ENCODE results near the gene SCYGR8. TPM values are rescaled to one million over a fixed set of nuclear protein-coding genes. Genes with fewer than 3 reads are reported as not detected.

SCYGR8 gene
- total RNA-seq, 2 donors from 2014 or later: not detected

DNA sequence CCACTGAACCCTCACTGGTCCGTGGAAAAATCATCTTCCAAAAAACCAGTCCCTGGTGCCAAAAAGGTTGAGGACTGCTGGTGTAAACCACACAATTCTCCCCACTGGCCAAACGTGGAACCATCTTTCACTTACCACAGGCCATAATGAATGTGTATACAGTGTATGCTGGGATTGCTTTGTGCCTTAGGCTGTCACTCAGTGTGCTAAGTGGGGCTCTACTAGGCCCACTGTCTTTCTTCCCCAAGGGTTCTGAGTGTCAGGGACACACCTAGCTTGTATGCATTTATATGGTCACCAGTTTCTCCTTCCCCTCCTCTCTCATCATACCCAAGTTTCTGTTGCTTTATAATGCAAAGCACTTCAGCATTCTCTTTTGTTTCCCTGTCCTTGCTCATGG lies 27.2 kb downstream of the SCYGR8 start:
- Histone ChIP-seq H3K4me3 (no peak overlapping the region), H3K36me3 (no peaks in the 10 kb centered on the region), H3K27ac (no peak overlapping the region), H3K9me3 (no peaks in the 10 kb centered on the region), H3K4me1 (ENCODE audit: control insufficient read depth in 1 of 2, low read depth in 2 of 2) (no peaks in the 10 kb centered on the region), H3K27me3 (replicated peaks; ENCODE audit: insufficient read depth) (no peaks in the 10 kb centered on the region)
- no peak for TF ChIP-seq CTCF (IDR thresholded peaks at IDR 0.05)
- ATAC-seq (ENCODE audit: insufficient number of reproducible peaks, low FRiP score, low read depth) (no peak), DNase-seq (ENCODE audit: low spot score) (no peak)

DNA sequence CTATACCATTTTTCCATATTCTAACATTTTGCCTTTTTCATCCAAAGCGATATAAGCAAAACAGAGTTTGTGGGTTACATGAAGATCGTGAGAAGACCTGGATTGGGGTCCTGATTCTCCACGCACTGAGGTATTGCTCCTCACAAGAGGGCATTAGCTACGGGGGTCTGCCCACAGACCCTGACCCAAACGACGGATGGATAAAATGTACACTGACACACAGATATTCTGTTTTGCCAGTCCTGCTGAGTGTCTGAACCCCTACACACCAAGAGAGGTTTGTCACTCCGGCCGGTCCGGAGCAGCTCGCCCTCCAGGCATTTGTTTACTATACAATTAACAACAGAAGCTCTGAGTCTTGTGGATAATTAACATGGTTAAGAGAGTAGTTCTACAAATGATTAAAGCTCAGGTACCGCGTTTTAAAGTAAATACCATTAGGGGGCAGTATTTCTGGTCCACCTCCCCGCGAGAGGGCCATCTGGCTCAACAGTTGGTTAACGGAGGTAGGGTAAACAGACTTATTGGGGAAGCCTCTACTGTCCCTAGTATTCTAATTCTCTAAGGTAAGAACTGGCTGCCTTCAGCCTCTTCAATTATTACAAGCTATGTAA lies 28.4 kb downstream of the SCYGR8 start:
- H3K4me3 ChIP-seq: no peak overlapping the region
- no peak for ATAC-seq (ENCODE audit: insufficient number of reproducible peaks, low FRiP score, low read depth)
- TF ChIP-seq CTCF (IDR thresholded peaks at IDR 0.05): no peak
- H3K4me1 ChIP-seq (ENCODE audit: control insufficient read depth in 1 of 2, low read depth in 2 of 2): no peaks in the 10 kb centered on the region
- no peaks in the 10 kb centered on the region for H3K9me3 ChIP-seq
- H3K27me3 ChIP-seq (replicated peaks; ENCODE audit: insufficient read depth): no peaks in the 10 kb centered on the region
- no peak for DNase-seq (ENCODE audit: low spot score)
- H3K36me3 ChIP-seq: no peaks in the 10 kb centered on the region
- no peak overlapping the region for H3K27ac ChIP-seq

DNA sequence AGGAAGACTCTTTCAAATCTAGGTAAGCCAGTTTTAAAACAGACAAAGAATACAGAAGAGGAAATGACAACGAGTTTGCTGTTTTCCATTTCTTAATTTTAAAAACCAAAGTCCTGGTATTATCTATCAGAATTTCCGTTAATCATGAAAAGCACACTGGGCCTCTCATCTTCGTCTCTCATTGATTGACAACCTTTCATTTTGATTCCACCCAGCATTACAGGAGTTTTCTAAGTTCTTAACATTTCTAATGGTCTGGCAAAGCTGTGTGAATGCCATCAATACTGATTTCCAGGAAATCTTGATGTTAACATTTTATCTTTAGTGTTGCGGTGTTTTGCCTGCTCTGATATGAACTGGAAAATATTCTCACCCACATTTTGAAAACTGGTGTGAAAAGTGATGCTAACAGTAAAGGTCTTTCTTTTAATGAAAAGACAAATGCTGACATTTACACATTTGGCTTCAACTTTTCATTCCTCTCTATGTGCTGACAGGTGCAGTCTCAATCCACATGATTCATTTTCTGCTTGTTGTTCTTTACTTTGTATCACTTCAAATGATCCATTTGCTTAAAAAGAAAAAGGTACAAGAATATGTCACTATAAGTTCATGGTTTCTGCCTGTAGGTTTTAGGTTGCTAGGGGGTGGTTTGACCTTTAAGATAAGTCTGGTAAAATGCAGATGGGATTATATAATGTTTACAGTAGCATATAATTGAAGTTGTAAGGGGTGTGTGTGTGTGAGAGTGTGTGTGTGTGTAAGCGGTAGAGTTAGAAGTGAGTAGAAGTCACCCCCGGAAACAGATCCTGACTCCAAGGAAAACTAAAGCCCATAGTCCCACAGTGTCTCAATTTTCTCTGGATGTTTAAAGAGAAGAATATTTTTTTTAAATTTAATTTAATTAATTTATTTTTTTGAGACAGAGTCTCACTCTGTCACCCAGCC lies 29.5 kb downstream of the SCYGR8 start:
- H3K27ac ChIP-seq: no peak overlapping the region
- no peak for TF ChIP-seq CTCF (IDR thresholded peaks at IDR 0.05)
- no peak for DNase-seq (ENCODE audit: low spot score)
- H3K9me3 ChIP-seq: no peaks in the 10 kb centered on the region
- H3K36me3 ChIP-seq: no peaks in the 10 kb centered on the region
- no peak overlapping the region for H3K4me3 ChIP-seq
- H3K27me3 ChIP-seq (replicated peaks; ENCODE audit: insufficient read depth): no peaks in the 10 kb centered on the region
- no peak for ATAC-seq (ENCODE audit: insufficient number of reproducible peaks, low FRiP score, low read depth)
- no peaks in the 10 kb centered on the region for H3K4me1 ChIP-seq (ENCODE audit: control insufficient read depth in 1 of 2, low read depth in 2 of 2)

- no peak for TF ChIP-seq CTCF (IDR thresholded peaks at IDR 0.05)
These were observed 35.4 kb downstream of the SCYGR8 start for GRCh38 chr2:227780981-227781615.

DNA sequence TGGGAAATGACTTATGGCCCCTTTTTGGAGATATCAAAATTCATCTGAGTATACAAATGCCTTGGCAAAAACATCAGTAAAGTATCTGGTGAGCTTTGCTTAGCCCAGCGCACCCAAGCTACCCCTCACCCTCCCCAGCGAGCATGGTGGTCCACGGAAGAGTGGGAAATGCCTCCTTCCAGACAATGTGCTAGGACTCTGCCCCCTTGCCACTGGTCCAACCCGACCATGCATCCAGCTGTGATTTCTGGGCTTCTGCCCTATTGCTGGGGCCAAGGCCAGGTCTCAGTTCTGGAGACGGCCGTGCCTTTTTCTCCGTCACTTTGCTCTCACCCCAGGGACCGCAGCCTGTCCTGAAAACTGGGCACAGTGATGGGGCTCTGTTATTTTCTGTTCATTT lies 36.1 kb downstream of the SCYGR8 start:
- no peaks in the 10 kb centered on the region for H3K36me3 ChIP-seq
- ATAC-seq (ENCODE audit: insufficient number of reproducible peaks, low FRiP score, low read depth) (no peak), DNase-seq (ENCODE audit: low spot score) (no peak)
- H3K9me3 ChIP-seq: no peaks in the 10 kb centered on the region
- no peak overlapping the region for H3K4me3 ChIP-seq
- no peaks in the 10 kb centered on the region for H3K27me3 ChIP-seq (replicated peaks; ENCODE audit: insufficient read depth)
- no peak overlapping the region for H3K27ac ChIP-seq
- no peak for TF ChIP-seq CTCF (IDR thresholded peaks at IDR 0.05)
- H3K4me1 ChIP-seq (ENCODE audit: control insufficient read depth in 1 of 2, low read depth in 2 of 2): no peaks in the 10 kb centered on the region

More at GRCh38 chr2:227780981-227781615, 35.4 kb downstream of the SCYGR8 start:
- no peak overlapping the region for H3K4me3 ChIP-seq
- no peak for DNase-seq (ENCODE audit: low spot score)
- no peak overlapping the region for H3K27ac ChIP-seq
- H3K9me3 ChIP-seq: no peaks in the 10 kb centered on the region
- no peaks in the 10 kb centered on the region for H3K27me3 ChIP-seq (replicated peaks; ENCODE audit: insufficient read depth)
- H3K4me1 ChIP-seq (ENCODE audit: control insufficient read depth in 1 of 2, low read depth in 2 of 2): no peaks in the 10 kb centered on the region
- ATAC-seq (ENCODE audit: insufficient number of reproducible peaks, low FRiP score, low read depth): no peak
- no peaks in the 10 kb centered on the region for H3K36me3 ChIP-seq

Data from thoracic aorta (tissue), 2 donors.